Hematopoietic multipotent progenitor cell treated with erythropoietin and hydrocortisone succinate and interleukin-3 and kit ligand, for 6 days (in vitro differentiated cells): ENCODE data around the gene CTNNAL1.
"Not testable (repeated sequence)": the region's sequence is repeated elsewhere in the genome, so short reads cannot be mapped to it uniquely, and the experiment has no call there.

Source experiments
- DNase-seq: peaks from one replicate; pipeline ENCODE4 v3.0.0-alpha.2; 2015

The CTNNAL1 gene

DNA sequence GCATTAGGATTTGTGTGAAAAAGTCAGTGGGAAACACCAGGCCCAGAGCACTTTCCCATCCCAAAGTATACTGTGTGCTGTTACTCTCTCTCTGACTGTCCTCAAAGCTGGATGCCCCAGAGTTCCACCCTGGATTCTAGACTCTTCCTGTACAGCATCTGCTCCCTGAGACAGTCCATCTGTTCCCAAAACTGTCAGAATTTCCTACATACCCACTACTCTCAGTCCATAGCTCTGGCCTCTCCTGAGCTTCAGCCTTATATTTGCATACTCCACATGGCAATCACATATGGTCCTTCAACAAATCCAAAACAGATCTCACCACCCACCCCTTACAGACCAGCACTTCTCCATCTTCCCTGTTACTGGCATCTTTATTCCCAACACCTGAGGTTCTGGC lies 88.8 kb downstream of the CTNNAL1 start:
- no peak for DNase-seq

DNA sequence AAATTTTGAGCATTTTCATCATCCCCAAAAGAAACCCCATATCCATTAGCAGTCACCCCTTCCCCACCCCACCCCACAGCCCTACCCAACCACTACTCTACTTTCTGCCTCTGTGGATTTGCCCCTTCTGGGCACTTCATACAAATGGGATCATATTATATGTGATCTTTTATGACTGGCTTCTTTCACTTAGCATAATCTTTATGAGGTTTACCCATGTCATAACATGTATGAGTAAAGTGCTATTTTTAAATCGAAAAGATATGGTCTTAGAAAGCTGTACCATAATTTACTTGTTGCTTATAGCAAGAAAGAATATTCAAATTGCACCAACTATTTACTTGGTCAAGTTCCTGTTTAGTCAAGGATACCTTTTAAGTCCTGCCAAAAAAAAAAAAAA lies 92.1 kb downstream of the CTNNAL1 start:
- DNase-seq = no peak

DNA sequence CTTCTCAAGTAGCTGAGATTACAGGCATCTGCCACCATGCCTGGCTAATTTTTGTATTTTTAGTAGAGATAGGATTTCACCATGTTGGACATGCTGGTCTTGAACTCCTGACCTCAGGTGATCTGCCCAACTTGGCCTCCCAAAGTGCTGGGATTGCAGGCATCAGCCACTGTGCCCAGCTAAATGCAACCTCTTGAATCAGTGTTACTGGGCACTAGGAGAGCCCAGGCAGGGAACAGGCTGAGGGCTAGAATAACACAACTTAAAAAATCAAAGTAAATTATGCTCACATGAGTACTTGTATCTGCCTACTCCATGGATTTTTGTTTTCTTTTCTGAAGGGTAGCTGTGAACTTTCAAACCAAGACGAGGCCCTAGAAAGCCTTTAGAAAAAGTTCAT lies 92.9 kb downstream of the CTNNAL1 start:
- DNase-seq = not testable (repeated sequence)

DNA sequence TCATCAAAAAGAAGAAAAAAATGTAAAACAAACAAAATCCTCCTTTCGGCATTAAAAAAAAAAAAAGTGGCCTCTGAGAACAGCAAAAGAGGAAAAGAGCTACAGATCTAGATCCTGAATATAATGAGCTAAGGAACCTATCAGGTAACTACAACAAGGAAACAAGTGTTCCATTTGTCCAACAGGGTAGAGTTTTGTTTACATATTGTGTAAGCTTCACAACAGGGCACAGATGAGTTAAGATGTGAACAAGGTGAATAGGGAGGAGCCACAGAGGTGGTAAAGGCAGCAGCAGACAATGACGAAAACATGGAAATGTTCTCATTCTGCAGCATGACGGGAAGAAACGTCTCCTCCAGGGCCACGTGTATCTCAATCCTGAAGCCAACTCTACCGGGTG lies 93.8 kb downstream of the CTNNAL1 start:
- no peak for DNase-seq

DNA sequence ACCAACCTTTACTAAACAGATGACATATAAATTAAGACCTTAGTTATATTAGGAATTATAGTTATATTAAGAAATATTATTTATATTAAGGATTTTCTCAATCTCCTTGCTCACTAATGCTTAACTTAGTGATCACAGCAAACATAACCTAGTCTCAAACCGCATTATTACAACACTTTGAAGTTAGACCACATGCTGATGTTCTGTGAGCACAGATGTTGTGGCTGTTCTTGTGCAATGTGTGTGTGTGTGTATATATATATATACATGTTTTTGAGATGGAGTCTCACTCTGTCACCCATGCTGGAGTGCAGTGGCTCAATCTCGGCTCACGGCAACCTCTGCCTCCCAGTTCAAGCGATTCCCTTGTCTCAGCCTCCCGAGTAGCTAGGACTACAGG lies 99.9 kb downstream of the CTNNAL1 start:
- peak; percentile 78 for DNase-seq

DNA sequence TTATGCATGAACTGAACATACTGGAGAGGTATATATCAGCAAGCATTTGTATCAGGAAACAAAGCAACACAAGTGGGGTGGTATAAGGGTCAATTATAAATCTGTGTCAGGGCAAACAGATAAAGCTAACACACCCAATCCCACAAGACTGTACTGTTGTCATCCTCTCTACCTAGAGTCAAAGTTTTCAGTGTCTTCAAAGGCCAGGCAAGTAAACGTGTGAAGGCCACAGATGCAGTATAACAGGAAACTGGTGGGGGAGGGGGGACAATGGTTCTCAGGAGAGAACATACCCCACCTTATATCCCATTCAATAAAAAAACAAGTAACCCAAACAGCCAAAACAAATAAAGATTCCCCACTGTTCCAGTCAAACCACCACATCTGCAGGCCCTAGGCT lies 101.5 kb downstream of the CTNNAL1 start:
- no peak for DNase-seq

DNA sequence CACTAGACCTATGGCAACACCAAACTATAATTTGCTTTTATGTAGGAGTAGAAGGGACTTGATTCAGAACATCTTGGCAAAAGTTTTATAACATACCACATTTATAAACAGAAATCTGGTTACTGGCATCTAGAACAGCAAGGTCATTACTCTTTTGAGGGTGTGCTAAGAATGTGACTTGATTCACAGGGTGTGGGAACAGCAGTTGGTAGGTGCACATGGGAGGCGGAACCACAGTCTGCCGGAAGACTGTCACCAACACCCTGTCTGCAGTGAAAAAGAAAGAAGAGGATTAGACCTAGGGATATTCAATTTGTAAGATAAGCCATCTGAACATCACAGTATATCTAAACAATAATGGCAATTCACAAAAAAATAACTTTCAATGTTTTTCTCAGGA lies 102.4 kb downstream of the CTNNAL1 start:
- DNase-seq = no peak

DNA sequence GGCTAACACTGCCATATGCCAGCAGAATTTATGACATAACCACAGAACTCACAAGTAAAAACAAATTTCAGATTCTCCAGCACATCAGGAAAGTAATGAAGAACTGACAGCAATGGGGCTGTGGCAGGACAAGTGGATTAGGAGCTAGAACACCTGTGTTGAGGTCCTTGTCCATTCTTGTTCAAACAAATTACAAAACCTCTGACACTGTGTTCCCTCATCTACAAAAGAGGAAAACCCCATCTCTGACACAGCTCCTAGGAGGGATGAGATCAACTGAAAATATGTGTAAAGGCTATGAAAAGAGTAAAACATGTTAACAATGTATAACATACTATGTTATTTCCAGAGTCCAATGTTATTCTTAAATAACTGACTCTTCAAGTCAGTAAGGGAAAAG lies 102.9 kb downstream of the CTNNAL1 start:
- DNase-seq = no peak

DNA sequence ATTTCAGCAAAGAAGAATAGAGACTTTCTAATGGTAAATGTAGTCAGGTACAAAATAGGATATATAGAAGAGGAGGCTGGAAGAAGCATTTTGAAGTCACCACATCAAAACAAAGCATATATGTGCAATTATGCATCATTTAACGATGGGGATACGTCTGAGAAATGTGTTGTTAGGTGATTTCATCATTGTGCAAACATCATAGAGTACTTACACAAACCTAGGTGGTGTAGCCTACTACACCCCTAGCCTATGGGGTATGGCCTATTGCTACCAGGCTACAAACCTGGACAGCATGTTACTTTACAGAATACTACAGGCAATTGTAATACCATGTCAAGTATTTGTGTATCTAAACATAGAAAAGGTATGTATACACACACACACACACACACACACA lies 107.8 kb downstream of the CTNNAL1 start:
- no peak for DNase-seq

DNA sequence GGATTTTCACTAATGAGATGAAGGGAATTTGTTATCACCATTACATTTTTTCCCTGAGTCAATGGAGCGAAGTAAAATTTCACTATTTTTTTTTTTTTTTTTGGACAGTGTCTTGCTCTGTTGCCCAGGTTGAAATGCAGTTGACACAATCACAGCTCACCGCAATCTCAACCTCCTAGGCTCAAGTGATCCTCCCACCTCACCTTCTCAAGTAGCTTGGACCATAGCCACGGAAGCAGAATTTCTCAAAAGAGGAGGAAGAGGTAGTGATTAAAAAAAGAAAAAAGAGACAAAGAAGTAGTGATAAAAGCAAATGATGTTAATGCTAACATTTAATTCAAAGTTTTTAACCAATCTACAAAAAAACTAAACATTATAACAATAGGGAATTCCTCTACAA lies 109.1 kb downstream of the CTNNAL1 start:
- DNase-seq = no peak

DNA sequence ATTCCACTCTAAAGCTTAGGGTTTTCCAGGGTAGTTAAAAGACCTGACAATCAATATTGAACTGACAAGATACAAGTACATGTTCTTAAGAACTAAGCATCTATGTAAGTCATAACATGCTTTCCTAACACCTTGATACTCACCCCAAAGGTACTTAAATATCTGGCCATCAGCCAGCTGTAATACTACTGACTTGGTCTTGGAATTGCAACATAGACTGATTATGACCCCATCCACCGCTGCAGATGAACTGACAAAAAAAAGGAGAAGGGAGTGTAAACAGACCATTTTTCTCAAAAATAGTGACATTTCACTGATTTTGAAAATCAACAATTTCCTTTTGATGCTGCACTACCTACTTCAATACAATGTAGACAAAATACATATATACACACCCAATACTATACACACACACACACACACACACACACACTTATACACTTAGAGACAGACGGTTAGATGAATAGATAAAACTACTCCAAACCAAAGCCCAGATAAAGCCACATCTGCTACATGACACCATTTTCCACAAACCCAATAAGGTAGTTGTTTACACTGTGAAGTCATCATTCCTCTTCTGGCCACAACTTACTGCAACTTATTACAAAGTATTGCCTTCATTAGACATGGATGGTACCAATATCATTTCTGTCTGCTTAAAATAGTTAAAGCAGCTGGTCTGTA lies 109.7 kb downstream of the CTNNAL1 start:
- peak; percentile 54 for DNase-seq

DNA sequence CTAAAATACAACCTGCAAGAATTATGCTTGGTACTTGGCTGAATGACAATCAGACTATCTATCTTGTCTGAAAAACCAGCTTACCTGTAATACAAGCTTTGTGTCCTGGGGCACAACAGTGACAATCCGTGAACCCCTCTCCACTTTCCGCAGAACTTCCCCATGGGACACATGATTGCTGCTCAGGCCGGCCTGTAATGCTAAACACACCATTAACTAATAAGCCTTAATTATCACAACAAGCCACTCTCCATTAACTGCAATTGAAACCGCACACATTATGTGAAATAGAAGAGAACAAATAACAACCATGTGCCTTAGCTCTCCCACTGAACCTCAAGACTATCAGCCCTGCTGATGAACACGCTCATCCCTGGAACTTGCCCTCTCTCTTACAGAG lies 113.1 kb downstream of the CTNNAL1 start:
- DNase-seq = no peak

DNA sequence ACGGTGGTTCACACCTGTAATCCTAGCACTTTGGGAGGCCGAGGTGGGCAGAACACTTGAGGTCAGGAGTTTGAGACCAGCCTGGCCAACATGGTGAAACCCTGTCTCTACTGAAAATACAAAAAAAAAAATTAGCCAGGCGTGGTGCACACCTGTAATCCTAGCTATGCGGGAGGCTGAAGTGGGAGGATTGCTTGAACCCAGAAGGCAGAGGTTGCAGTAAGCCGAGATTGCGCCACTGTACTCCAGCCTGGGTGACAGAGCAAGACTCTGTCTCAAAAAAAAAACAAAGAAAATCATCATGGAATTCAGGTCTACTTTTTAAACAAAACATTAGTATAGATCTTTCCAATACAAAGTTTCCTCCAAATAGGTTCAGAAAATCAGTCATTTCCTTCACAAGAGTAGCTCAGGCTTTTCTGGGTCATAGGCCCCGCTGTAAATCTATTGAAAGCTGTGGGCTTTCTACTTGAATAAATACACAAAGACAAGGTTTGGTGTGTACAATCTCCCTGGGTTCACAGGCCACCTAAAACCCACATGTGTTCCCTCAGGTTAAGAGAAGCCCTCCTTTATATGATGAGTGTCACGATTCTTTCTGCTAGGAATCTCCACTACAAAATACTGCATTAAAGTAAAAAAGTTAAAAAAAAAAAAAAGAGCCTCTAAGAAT lies 114.1 kb downstream of the CTNNAL1 start:
- DNase-seq = not testable (repeated sequence)

DNA sequence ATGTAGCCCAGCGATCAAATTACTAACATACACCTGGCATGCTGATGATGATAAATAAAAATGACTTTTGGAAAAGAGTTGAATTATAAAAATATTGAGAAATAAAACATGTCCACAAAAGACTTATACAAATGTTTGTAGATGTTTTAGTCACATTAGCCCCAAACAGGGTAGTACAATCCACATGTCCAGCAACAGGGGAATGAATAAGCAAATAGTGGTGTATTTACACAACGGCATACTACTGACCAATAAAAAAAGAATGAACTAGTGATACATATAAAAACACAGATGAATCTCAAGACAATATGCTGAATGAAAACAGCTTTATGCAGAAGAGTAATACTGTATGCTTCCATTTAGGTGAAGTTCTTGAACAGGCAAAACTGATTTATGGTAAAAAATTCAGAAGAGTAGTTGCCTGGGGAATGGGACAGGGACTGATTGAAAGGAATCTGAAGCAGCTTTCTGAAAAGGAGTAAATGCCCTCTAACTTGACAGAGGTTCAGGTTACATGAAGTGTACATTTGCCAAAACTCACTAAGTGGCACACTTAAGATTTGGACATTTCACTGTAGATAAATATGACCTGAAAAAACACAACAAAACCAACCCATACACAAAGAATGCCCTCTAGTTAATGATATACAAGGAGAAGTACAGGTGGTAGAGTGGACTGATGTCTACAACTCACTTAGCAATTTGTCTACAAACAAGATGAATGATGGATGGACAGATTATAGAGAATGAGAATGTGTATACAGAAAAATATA lies 115.8 kb downstream of the CTNNAL1 start:
- DNase-seq = no peak

DNA sequence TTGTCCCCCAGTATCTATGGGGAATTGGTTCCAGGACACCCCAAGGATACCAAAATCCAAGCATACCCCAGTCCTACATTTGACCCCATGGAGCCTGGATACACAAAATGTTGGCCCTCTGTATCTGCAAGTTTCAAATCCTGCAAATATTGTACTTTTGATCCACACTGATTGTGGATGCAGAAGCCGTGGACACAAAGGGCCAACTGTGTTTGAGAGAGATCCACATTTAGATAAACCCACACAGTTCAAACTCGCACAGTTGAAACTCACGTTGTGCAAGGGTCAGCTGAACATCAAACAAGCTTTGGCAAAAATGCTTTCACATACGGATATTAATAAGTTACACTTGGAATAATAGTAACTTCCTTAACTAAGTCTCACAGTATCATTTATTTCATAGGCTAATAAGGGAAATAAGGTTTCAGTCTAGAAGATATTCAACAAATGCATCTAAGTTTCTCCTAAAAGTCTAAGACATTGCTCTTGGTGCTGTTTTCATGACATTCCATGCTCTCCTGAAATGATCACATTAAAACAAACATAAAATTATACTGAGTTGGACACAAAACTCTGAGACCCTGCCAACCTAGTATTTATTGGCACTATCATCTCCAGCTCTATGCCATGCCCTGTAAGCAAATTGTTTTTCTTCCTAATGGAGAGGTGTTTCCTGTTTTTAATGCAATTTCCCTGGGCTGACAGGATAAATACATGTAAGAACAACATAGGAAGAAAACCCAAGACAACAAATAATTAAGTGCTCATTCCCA lies 118.9 kb downstream of the CTNNAL1 start:
- DNase-seq = no peak
